HG03066 (cell line): ENCODE data around the gene RDH12.
A peak's percentile ranks its signal among the peaks of the same experiment; 100 is the strongest.
"Not testable (repeated sequence)": the region's sequence is repeated elsewhere in the genome, so short reads cannot be mapped to it uniquely, and the experiment has no call there.

Source experiments
- ATAC-seq: cut with Tn5 transposase; IDR thresholded peaks from one replicate; pipeline ENCODE4 v1.9.1; 2021; ENCODE audit warnings: low read depth; ENCODE audit not compliant: unreplicated experiment

RDH12 gene

DNA sequence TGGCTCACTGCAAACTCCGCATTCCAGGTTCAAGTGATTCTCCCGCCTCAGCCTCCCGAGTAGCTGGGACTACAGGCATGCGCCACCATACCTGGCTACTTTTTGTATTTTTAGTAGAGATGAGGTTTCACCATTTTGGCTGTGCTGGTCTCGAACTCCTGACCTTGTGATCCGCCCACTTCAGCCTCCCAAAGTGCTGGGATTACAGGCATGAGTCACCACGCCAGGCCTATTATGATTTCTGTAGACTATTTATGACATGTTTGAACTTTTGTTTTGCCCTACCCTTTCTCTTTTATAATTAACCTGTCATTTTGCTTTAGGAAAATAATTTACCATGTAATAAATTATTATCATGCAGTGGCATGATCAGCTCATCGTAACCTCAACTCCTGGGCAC lies at the start of gene RDH12:
Gene RDH12, plus strand, starts transcription at position 395 of the 400 bp plus-strand sequence. CDS start 20,757 bp downstream, outside the sequence.
- ATAC-seq = not testable (repeated sequence)

DNA sequence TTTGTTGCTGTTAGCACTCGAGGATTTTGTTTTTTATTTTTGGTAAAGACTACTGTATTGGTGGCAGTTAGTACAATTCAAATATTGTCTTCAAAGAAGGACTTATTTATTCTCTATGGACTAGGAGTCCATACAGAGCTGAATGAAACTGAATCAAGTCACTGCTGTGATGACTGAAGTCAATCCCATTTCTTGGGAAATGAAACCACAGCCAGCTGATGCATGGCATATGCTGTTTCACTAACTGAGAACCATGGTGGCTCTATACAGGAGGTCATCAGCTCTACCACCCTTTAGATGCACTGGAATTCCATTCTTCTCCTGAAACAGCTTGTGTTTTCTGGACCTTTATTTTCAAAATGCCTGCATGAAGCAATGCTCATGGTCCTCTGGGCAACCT lies 49.5 kb upstream of the RDH12 start:
- no peak for ATAC-seq

DNA sequence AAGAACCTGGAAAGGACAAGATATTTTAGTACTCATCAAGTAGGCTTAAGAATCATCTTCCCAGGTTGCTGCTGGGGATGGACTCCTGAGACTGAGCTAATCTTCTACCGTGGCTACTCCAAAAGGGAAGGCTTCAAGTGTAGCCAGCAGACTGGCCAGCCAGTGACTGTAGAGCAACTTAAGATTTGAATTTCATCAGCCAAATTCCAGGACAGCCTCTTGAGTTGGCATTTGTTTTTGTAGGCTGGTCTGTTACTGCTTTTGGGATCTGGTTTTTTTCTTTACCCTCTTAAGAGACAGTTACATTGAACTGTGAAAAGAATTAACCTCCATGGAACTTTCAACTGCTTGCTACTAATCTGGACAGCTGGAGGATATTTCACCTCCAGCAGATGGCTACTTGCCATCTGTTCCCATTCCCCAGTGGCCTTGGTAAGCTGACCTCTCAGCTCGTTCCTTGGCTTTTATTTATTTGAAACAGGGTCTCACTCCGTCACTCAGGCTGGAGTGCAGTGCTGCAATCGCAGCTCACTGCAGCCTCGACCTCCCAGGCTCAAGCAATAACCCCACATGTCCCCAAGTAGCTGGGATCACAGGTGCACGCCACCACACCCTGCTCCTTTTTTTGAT lies 47.9 kb upstream of the RDH12 start:
- no peak for ATAC-seq

- no peak for ATAC-seq
Observed at GRCh38 chr14:67663633-67664032, 38.1 kb upstream of the RDH12 start.

DNA sequence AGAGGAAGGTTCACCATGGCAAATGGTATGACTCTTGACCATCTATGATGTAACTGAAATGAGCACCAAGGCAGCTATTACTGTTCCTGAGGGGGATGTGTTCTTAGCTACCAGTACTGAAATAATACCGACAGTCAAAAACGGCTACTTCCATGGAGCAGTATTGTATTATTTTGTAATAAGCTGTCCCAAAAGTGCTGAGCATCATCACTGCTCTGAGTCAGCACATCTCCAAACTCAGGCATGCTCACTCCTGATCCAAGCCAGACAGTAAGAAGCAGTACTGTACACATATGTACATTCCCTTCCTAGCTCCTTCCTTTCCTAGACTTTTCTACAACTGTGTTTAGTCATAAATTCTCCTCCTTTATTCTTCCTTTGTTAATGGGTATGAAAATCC lies 35.8 kb upstream of the RDH12 start:
- ATAC-seq = no peak

GRCh38 chr14:67666750-67667449 lies 34.8 kb upstream of the RDH12 start:
- no peak for ATAC-seq

- ATAC-seq = no peak
Observed at GRCh38 chr14:67668559-67668958, 33.1 kb upstream of the RDH12 start.

GRCh38 chr14:67673451-67673850 lies 28.2 kb upstream of the RDH12 start:
- no peak for ATAC-seq

DNA sequence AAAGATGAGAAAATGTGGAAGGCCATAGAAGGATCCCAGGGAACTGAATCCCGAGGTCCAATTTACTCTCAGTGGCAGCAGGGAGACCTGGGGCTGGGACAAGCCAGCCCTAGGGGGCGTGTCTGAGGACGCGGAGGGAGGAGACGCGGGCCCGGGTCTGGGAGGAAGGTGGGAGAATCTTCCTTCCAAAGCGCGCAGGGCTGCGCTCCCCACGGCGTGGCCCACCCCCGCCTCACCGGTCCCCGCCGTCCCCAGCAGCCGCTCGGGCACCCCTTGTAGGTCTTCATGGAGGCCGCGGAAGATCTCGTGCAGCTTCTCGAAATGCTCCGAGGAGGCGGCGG lies 27.6 kb upstream of the RDH12 start:
- ATAC-seq = peak; percentile 58

- peak; percentile 87 for ATAC-seq
Observed at GRCh38 chr14:67674480-67675218, 27.0 kb upstream of the RDH12 start, which contains the start of gene VTI1B. VTI1B (minus strand) TSS chr14:67674632; CDS start chr14:67674489, 143 bp downstream.

GRCh38 chr14:67675219-67675582 lies 26.5 kb upstream of the RDH12 start:
- ATAC-seq = no peak

- no peak for ATAC-seq
Observed at GRCh38 chr14:67679006-67679405, 22.7 kb upstream of the RDH12 start.

- peak; percentile 99 for ATAC-seq
Observed at GRCh38 chr14:67680121-67680602, 21.5 kb upstream of the RDH12 start.

DNA sequence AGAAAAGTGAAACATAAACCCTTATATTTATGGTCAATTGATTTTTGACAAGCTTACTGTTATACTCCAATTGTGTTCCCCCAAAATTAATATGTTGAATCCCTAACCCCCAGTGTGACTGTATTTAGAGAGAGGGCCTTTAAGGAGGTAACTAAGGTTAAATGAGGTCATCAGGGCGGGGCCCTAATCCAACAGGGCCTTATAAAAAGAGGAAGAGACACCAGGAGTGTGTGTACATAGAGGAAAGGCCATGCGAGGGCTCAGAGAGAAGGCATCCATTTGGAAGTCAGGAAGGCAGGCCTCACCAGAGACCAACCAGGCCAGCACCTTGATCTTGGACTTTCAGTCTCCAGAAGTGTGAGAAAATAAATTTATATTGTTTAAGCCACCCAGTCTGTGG lies 20.7 kb upstream of the RDH12 start:
- no peak for ATAC-seq

- ATAC-seq = no peak
Observed at GRCh38 chr14:67683842-67684241, 17.8 kb upstream of the RDH12 start.

DNA sequence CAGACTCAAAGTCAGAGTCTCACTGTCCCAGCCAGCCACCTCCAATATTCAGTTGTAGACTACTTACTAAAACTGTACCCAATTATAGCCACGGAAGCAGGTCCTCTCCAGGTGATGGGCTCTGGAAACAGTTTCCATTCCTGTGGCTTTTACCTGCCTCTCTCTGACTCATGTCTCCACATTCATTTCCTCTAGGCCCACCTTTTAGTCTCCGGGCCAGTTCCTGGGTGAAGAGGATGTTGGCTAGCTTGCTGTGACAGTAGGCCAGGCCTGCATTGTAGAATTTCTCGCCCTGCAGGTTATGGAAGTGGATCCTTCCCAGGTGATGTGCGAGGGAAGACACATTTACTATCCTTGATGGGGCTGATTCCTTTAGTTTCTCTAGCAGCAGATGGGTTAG lies 11.7 kb upstream of the RDH12 start:
- ATAC-seq = no peak

- peak; percentile 86 for ATAC-seq
Observed at GRCh38 chr14:67694791-67695393, 6.8 kb upstream of the RDH12 start.

DNA sequence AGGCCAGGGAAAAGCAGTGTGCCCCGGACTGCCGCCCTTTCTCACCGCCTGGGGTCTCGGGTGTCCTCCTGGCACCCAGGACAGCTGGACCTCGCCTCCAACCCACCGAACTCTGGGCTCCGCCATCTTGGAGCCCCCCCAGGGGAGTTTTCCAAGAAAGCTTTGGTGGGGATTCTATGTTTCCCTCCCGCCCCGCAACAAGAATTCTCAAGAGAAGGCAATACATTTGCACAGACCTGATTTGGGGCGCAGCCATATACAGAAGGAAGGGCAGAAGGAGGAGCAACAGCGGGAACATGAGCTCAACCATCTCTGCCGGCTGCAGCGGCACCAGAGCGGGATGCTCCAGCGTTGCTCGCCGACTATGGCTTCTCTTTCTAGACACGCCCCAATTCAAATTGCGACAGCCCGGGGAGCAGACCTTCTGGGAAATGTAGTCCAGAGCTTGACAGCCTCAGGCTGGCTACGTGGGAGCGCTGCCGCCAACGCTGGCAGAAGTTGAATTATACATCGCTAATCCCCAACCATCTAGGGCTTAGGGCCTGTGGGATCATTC lies 6.2 kb upstream of the RDH12 start, which contains the start of gene RDH11:
Gene RDH11, minus strand, starts transcription at position 371 of the 556 bp plus-strand sequence. Its CDS starts 61 bp downstream, at position 310.
- peak; percentile 82 for ATAC-seq

DNA sequence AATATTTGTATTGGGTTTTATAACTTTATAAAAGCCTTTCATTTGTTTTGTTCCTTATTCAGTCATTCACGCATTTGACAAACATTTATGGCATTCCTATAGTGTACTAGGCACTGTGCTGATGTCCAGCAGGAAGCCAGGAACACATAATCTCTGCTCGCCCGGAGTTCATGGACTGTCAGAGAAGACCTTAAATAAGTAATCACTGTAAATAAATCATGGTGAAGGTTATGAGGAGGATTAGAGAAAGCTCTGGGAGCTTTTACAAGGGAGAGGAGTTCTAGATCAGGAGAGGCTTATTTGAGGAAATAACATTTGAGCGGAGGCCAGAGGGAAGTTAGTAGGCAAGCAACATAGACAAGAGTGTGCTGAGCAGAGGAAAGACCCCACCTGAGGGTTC lies 4.7 kb upstream of the RDH12 start:
- ATAC-seq = no peak

- no peak for ATAC-seq
Observed at GRCh38 chr14:67698179-67698578, 3.5 kb upstream of the RDH12 start.

DNA sequence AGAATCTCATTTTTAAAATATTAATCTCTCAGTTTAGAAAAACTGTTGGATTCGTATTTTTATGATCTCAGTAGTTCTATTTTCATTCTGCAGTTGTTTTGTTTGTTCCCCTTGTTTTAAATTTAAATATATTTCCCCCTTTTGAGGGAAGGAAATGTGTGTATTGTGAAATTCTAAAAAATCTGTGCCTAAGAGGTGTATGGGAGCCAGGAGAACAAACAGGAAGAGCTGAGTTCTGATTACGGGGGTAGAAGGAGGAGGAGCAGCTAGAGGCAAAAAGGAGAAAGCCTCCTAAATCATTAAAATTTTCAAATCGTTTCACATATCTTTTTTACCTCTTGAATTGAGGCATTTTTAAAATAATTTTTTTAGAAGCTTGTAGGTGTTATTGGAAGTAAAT lies 2.3 kb downstream of the RDH12 start:
- ATAC-seq = no peak
